GM12865 (cell line): ENCODE measurements around the gene GATA6.

ENCODE experiments used
- DNase-seq: peaks from one replicate; pipeline ENCODE4 v3.0.0; 2010; ENCODE audit warnings: low read depth
- H3K4me3 ChIP-seq: 2 replicates; pipeline ENCODE4 v1.5.1; 2011; ENCODE audit warnings: mild to moderate bottlenecking, low read depth, low read length, control low read depth
- TF ChIP-seq, protein P1 (sequence below): IDR thresholded peaks from 2 replicates; pipeline ENCODE4 v1.5.1; 2011; ENCODE audit warnings: low read length, control low read depth, low read depth, inconsistent platforms; ENCODE audit not compliant: insufficient read depth; ENCODE audit errors: missing control alignments

The GATA6 gene

GRCh38 chr18:22175346-22175745 lies 6.0 kb downstream of the GATA6 start:
- DNase-seq: no peak
- H3K4me3 ChIP-seq: no peak overlapping the region
- TF ChIP-seq, protein P1, sequence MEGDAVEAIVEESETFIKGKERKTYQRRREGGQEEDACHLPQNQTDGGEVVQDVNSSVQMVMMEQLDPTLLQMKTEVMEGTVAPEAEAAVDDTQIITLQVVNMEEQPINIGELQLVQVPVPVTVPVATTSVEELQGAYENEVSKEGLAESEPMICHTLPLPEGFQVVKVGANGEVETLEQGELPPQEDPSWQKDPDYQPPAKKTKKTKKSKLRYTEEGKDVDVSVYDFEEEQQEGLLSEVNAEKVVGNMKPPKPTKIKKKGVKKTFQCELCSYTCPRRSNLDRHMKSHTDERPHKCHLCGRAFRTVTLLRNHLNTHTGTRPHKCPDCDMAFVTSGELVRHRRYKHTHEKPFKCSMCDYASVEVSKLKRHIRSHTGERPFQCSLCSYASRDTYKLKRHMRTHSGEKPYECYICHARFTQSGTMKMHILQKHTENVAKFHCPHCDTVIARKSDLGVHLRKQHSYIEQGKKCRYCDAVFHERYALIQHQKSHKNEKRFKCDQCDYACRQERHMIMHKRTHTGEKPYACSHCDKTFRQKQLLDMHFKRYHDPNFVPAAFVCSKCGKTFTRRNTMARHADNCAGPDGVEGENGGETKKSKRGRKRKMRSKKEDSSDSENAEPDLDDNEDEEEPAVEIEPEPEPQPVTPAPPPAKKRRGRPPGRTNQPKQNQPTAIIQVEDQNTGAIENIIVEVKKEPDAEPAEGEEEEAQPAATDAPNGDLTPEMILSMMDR: no peak

GRCh38 chr18:22176420-22177326 lies 7.3 kb downstream of the GATA6 start:
- H3K4me3 ChIP-seq: no peak overlapping the region
- TF ChIP-seq, protein P1: no peak
- no peak for DNase-seq

- TF ChIP-seq, protein P1: no peak
- no peak overlapping the region for H3K4me3 ChIP-seq
- DNase-seq: no peak
Observed at GRCh38 chr18:22177327-22177871, 8.0 kb downstream of the GATA6 start.

GRCh38 chr18:22179174-22179573 lies 9.8 kb downstream of the GATA6 start:
- H3K4me3 ChIP-seq: no peak overlapping the region
- DNase-seq: no peak
- TF ChIP-seq, protein P1: no peak

GRCh38 chr18:22179631-22180030 lies 10.2 kb downstream of the GATA6 start:
- TF ChIP-seq, protein P1: no peak
- DNase-seq: no peak

GRCh38 chr18:22180722-22181121 lies 11.3 kb downstream of the GATA6 start:
- H3K4me3 ChIP-seq: no peak overlapping the region
- no peak for DNase-seq
- TF ChIP-seq, protein P1: no peak

More at GRCh38 chr18:22179631-22180030, 10.2 kb downstream of the GATA6 start:
- H3K4me3 ChIP-seq: no peak overlapping the region
